ENCODE measurements around the gene ABI1.
"Not testable (repeated sequence)": the region's sequence is repeated elsewhere in the genome, so short reads cannot be mapped to it uniquely, and the experiment has no call there.

ABI1 gene

GRCh38 chr10:26860443-26861204 is at the start of gene ABI1:
ABI1 (minus strand) TSS chr10:26860958; CDS start chr10:26860863, 95 bp downstream.
- DNase-seq, result peak; percentile 99

DNA sequence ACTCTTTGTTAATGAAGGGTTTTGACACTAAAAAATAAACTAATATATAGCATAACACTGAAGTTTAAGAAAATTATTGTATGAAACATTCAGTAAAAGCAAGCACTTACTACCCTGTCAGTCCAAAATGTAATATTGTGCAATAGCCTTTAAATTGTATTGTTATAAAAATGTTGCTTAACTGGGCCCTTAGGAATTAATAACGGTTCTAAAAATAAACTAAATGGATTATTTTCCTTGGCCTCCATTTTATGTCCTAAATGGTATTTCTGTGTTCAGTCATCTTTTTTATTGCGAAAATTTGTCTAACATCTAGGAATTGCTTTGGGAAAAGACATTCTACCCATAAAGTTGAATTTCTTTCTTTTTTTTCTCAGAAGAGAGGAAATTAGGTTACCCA is 49.0 kb upstream of the ABI1 start:
- DNase-seq, result no peak

DNA sequence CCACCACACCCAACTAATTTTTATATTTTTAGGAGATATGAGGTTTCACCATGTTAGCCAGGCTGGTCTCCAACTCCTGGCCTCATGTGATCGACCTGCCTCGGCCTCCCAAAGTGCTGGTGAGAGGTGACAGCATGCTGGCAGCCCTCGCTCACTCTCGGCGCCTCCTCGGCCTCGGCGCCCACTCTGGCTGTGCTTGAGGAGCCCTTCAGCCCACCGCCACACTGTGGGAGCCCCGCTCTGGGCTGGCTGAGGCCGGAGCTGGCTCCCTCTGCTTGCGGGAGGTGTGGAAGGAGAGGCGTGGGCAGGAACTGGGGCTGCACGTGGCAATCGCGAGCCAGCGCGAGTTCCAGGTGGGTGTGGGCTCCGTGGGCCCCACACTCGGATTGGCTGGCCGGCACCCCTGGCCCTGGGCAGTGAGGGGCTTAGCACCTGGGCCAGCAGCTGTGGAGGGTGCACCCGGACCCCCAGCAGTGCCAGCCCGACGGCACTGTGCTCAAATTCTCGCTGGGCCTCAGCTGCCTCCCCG is 44.6 kb upstream of the ABI1 start:
- DNase-seq, result not testable (repeated sequence)

- DNase-seq, result no peak
Observed at GRCh38 chr10:26903431-26904217, 42.9 kb upstream of the ABI1 start.

DNA sequence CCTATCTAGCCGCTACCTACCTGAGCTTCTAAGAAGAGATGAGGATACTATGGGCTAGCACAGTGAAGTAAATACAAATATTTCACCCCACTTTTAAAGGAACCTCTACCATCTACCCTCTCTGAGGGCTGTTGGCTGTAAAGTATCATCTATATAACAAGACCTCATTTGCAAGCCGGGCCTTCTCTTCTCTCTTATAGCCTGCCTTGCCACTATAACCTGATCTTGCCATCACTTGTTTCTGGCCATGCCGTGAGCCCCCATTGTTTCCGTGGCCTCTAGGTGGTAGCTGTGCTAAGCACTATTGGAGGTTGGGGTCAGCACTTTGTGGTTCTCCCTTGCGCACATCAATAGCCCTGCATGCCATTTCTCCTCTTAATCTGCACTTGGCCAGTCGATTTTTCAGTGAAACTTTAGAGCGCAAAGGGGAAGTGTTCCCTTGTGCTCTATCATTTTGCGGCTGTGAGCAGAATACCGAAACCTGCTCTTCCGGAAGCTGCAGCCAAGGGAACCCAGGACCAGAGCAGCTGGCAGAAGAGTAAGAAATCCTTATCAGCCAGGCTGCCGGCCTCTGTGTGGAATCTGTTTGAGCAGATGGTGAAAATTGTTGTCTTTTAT is 31.7 kb upstream of the ABI1 start:
- not testable (repeated sequence) for DNase-seq

GRCh38 chr10:26890956-26891355 is 30.2 kb upstream of the ABI1 start:
- DNase-seq, result peak; percentile 8

DNA sequence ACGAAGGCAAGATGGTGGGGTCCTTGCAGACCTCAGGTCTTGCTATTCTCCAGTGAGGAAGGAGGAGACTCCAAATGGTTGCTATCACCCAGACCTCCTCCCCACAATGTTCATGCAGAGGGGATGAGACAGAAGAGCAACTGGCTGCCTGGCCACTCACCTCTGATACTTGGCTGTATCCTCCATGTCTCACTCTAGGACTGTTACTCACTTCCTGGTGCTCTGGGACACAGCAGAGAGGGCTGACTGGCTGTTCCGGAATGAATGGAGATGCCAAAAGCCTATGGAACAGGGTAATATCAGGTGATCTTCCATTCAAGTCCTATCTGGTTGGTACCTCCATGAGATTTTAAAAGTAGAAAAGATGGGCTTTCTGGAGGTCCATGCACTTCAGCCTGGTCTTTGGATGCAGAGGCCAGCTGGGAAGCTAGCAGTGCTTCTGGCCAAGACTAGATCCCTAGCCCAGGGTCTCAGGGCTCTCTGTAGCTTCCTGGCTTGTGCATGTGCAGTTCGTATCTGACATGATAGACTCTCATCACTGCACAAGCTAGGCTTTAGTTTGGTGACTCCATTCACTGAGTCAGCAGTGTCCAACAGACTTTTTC is 27.0 kb upstream of the ABI1 start:
- DNase-seq, result no peak

GRCh38 chr10:26881600-26882331 is 21.0 kb upstream of the ABI1 start:
- peak; percentile 81 for DNase-seq

DNA sequence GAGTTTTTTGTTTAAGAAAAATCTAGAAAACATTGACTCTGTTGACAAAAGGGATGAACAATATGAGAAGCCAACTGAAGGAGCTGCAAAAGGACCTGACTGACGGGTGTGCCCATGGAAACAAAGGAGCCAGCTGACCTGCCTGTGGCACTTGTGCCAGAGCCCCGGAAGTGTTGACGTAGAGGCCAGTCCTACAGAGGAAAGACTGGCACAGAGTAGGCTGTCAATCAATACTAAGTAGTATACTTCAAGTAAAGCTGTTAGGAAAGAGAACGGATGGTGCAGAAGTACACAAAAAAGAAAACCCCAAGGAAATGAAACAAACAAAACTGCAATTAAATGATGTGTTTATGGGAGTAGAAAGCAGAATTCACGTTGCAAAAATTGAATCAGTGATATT is 19.0 kb upstream of the ABI1 start:
- DNase-seq, result peak; percentile 30

- DNase-seq, result no peak
Observed at GRCh38 chr10:26870766-26871165, 10.0 kb upstream of the ABI1 start.

GRCh38 chr10:26869528-26869927 is 8.8 kb upstream of the ABI1 start:
- DNase-seq, result no peak

DNA sequence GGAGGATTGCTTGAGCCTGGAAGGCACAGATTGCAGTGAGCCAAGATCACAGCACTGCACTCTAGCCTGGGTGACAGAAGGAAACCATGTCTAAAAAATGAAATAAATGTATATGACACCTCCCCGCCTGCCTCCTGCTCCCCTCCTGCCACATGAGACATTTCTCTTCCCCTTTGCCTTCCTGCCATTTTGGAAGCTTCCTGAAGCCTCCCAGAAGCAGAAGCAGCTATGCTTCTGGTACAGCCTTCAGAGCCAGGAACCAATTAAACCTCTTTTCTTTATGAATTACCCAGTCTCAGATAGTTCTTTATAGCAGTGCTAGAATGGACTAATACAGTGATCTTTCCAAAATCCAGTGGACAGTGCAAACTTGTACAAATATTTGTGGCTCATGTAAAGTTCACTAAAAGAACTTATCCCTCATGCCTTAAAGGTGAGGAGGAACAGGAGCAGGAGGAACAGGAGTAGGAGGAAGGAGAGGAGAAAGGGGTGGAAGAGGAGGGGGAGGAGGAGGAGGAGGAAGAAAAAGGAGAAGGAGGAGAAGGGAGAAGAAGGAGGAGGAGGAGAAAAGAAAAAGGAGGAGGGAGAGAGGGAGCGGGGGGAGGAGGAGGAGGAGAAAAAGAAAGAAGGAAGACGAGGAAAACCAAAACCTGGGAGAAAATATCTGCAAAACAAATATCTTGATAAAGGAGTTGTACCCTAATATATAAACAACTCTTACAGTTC is 2.8 kb upstream of the ABI1 start:
- no peak for DNase-seq

- DNase-seq, result no peak
Observed at GRCh38 chr10:26861205-26861998, 644 bp upstream of the ABI1 start.

DNA sequence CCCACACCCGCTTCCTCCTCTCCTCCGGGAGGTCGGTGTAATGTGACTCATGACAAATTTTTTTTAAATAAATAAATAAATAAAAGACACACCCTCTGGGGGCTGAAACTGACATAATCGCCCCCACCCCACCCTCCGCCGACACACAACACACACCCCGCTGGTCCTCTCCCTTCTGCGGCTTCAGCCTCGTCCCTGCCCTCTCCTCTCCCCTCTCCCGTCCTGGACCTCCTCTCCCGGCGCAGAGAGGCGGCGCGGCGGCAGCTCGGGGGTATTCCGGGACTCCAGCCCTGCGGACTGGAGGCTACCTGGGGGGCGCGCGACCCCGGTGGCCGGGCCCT is 686 bp downstream of the ABI1 start:
- DNase-seq, result no peak

- peak; percentile 68 for DNase-seq
Observed at GRCh38 chr10:26859241-26860101, 1.3 kb downstream of the ABI1 start.

DNA sequence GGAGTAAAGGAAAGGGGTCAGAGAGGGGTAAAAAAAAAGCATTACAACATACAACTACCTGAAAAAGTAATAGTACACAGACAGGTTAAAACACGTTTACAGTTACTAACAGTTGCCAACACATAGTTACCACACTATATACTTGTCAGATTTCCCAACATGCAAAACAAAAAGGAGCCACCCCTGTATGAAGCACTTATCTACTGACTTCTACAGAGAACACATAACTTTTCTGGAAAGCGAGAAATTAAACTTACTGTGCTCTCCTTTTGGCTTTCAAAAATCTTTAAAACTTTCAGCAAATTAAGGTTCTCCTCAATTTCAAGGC is 2.1 kb downstream of the ABI1 start:
- no peak for DNase-seq

DNA sequence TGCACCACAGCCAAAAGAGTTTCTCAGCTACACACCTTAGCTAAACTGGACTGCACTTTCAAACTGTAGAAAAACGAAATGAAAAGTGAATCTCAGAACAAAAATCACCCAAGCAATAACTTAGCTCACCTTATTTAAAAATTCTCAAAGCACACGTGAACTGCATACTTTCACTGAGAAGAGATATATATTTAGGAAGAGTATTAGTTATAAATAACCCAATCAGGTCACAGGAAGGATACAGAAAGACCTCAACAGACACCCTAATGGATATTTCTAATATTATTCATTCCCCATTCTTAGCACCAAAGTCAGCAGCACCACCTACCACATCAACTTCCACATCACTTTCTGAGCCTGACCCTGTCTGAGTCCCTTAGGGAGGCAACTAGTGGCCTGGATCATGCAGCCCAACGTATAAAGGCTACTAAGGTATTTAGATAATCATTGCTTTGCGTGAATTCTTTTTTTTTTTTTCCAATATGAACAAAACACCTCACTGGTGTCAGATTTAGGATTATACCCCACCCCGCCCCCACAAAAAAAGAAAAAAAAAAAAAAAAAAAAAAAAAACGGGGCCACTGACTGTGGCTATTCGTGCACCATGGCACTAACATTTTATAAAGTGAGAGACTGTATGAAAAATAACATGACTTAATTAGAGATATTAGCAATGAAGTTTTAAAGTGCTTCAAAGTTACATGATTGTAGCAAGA is 2.6 kb downstream of the ABI1 start:
- DNase-seq, result no peak

DNA sequence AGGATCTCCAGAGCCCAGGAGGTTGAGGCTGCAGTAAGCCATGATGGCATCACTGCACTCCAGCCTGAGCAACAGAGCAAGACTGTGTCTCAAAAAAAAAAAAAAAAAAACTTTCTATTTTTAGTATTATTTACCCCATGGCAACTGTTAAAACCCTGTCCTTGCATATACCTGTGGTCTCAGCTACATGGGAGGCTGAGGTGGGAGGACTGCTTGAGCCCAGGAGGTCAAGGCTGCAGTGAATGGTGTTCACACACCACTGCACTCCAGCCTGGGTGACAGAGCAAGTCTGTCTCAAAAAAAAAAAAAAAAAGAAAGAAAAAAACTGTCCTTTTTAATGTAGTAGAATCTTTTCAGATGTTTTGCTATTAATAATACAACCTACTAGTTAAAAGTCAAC is 3.2 kb downstream of the ABI1 start:
- DNase-seq, result not testable (repeated sequence)

DNA sequence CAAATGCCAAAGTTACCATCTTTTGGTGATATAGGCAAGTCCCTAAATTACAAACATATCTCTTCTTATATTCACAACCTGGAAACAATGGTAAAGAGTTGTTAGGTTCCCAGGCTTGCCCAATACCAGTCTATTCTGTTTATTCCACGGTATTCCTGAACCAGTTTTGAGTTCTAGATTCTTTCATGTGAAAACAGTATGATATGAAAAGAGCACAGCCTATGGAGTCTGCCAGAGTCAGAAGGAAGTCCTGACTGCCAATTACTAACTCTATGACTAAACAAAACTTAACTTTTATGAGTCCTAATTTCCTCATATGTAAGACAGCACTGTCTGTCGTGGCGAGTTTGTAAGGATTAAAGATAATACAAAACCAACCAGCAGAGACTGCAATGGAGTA is 5.6 kb downstream of the ABI1 start:
- DNase-seq, result no peak
